GM18526 (cell line): ENCODE results near the gene GCHFR.
A peak's percentile ranks its signal among the peaks of the same experiment; 100 is the strongest.

Experiments used
- POLR2A ChIP-seq: IDR thresholded peaks from 3 replicates; pipeline ENCODE4 v1.6.1; 2011; ENCODE audit not compliant: insufficient read length; ENCODE audit errors: extremely low read depth

The GCHFR gene

GRCh38 chr15:40763801-40764628 lies at the start of gene GCHFR:
TSS of gene GCHFR (plus strand) at chr15:40764068. CDS start at chr15:40764181, 113 bp downstream.
- TF ChIP-seq POLR2A: peak; percentile 22

- TF ChIP-seq POLR2A: no peak
Observed at GRCh38 chr15:40714144-40714543, 49.7 kb upstream of the GCHFR start.

GRCh38 chr15:40716165-40716564 lies 47.7 kb upstream of the GCHFR start:
- no peak for TF ChIP-seq POLR2A

GRCh38 chr15:40721701-40722100 lies 42.2 kb upstream of the GCHFR start:
- no peak for TF ChIP-seq POLR2A

- TF ChIP-seq POLR2A: no peak
Observed at GRCh38 chr15:40722354-40722753, 41.5 kb upstream of the GCHFR start.

- TF ChIP-seq POLR2A: no peak
Observed at GRCh38 chr15:40722934-40723333, 40.9 kb upstream of the GCHFR start.

GRCh38 chr15:40723919-40724318 lies 39.9 kb upstream of the GCHFR start:
- TF ChIP-seq POLR2A: no peak

GRCh38 chr15:40731034-40731433 lies 32.8 kb upstream of the GCHFR start:
- no peak for TF ChIP-seq POLR2A

GRCh38 chr15:40736575-40736974 lies 27.3 kb upstream of the GCHFR start:
- no peak for TF ChIP-seq POLR2A

GRCh38 chr15:40737048-40737447 lies 26.8 kb upstream of the GCHFR start:
- TF ChIP-seq POLR2A: no peak

- TF ChIP-seq POLR2A: no peak
Observed at GRCh38 chr15:40739047-40739446, 24.8 kb upstream of the GCHFR start.

GRCh38 chr15:40739854-40740253 lies 24.0 kb upstream of the GCHFR start:
- no peak for TF ChIP-seq POLR2A

- no peak for TF ChIP-seq POLR2A
Observed at GRCh38 chr15:40743485-40743901, 20.4 kb upstream of the GCHFR start.

GRCh38 chr15:40743921-40744814 lies 19.7 kb upstream of the GCHFR start:
- TF ChIP-seq POLR2A: no peak

- no peak for TF ChIP-seq POLR2A
Observed at GRCh38 chr15:40744815-40745152, 19.1 kb upstream of the GCHFR start.

- TF ChIP-seq POLR2A: no peak
Observed at GRCh38 chr15:40746916-40747418, 16.9 kb upstream of the GCHFR start.
